Astrocyte (in vitro differentiated cells and primary cell): Measurements from ENCODE around the gene CNTN5. TPM values are rescaled to one million over a fixed set of nuclear protein-coding genes. Genes with fewer than 3 reads are reported as not detected.

Experiments used
- DNase-seq: peaks from one replicate; pipeline ENCODE4 v3.0.0-alpha.2; 2010; ENCODE audit warnings: low read depth
- FAIRE-seq: peaks from 2 replicates; lab custom pipeline; 2011; peaks lifted over from hg19 to GRCh38; lab: Jason Lieb, UNC
- H2AFZ ChIP-seq: 2 replicates; pipeline ENCODE4 v1.6.0; 2012; ENCODE audit warnings: low read depth, low read length, inconsistent platforms
- H3K27ac ChIP-seq: 2 replicates; pipeline ENCODE4 v1.5.1; 2011; ENCODE audit warnings: low read depth, low read length, inconsistent platforms
- H3K27me3 ChIP-seq: 2 replicates; pipeline ENCODE4 v1.6.0; 2011; ENCODE audit warnings: low read length, inconsistent platforms; ENCODE audit not compliant: insufficient read depth
- H3K36me3 ChIP-seq: 2 replicates; pipeline ENCODE4 v1.5.1; 2011; ENCODE audit warnings: low read length, inconsistent platforms; ENCODE audit not compliant: insufficient read depth
- H3K4me1 ChIP-seq: 2 replicates; pipeline ENCODE4 v1.5.1; 2011; ENCODE audit warnings: low read length, inconsistent platforms; ENCODE audit not compliant: insufficient read depth
- H3K4me2 ChIP-seq: 2 replicates; pipeline ENCODE4 v1.6.0; 2012; ENCODE audit warnings: low read length, inconsistent platforms
- H3K4me3 ChIP-seq: 2 replicates; pipeline ENCODE4 v1.5.1; 2011; ENCODE audit warnings: low read depth, mild to moderate bottlenecking, low read length, inconsistent platforms; ENCODE audit not compliant: insufficient read depth
- H3K79me2 ChIP-seq: 2 replicates; pipeline ENCODE4 v1.6.0; 2012; ENCODE audit warnings: mild to moderate bottlenecking, low read length, inconsistent platforms; ENCODE audit not compliant: insufficient read depth
- H3K9ac ChIP-seq: 2 replicates; pipeline ENCODE4 v1.6.0; 2012; ENCODE audit warnings: mild to moderate bottlenecking, low read length, inconsistent platforms
- H3K9me3 ChIP-seq: 2 replicates; pipeline ENCODE4 v1.5.1; 2012; ENCODE audit warnings: low read depth, mild to moderate bottlenecking, low read length, inconsistent platforms; ENCODE audit not compliant: insufficient read depth
- H4K20me1 ChIP-seq: 2 replicates; pipeline ENCODE4 v1.6.0; 2012; ENCODE audit warnings: low read length, inconsistent platforms; ENCODE audit not compliant: insufficient read depth
- H3K27ac Mint-ChIP-seq: one replicate; pipeline ENCODE4 v1.8.0; 2021; ENCODE audit warnings: mild to moderate bottlenecking, mixed read lengths; ENCODE audit not compliant: unreplicated experiment
- H3K27me3 Mint-ChIP-seq: one replicate; pipeline ENCODE4 v1.8.0; 2021; ENCODE audit warnings: low read depth, mixed read lengths; ENCODE audit not compliant: unreplicated experiment
- H3K36me3 Mint-ChIP-seq: one replicate; pipeline ENCODE4 v1.8.0; 2021; ENCODE audit warnings: low read depth, mixed read lengths; ENCODE audit not compliant: unreplicated experiment
- H3K4me1 Mint-ChIP-seq: one replicate; pipeline ENCODE4 v1.8.0; 2021; ENCODE audit warnings: low read depth, mixed read lengths; ENCODE audit not compliant: unreplicated experiment
- H3K4me3 Mint-ChIP-seq: one replicate; pipeline ENCODE4 v1.8.0; 2021; ENCODE audit warnings: mild to moderate bottlenecking, moderate library complexity, mixed read lengths; ENCODE audit not compliant: unreplicated experiment
- H3K9me3 Mint-ChIP-seq: one replicate; pipeline ENCODE4 v1.8.0; 2021; ENCODE audit warnings: mild to moderate bottlenecking, mixed read lengths; ENCODE audit not compliant: unreplicated experiment
- CTCF ChIP-seq: IDR thresholded peaks from 2 replicates; pipeline ENCODE4 v1.5.1; 2011; ENCODE audit warnings: low read depth, mild to moderate bottlenecking, inconsistent platforms, low read length, moderate library complexity; ENCODE audit not compliant: insufficient read depth
- EZH2 ChIP-seq: IDR thresholded peaks from 2 replicates; pipeline ENCODE4 v1.6.1; 2012; ENCODE audit warnings: mild to moderate bottlenecking, low read length, inconsistent platforms; ENCODE audit not compliant: insufficient read depth
- total RNA-seq: library from RNA; stranded (reverse); gene quantifications from 2 replicates; pipeline ENCODE4 v1.2.1, GENCODE V29; 2021

Gene CNTN5
- total RNA-seq, 1 donor from 2014 or later, result 1.1 TPM

GRCh38 chr11:100011697-100012096 lies 990.9 kb downstream of the CNTN5 start:
- H3K4me1 Mint-ChIP-seq, result no peaks in the 10 kb centered on the region
- no peaks in the 10 kb centered on the region for H3K9me3 ChIP-seq
- H3K9ac ChIP-seq, result no peak overlapping the region
- DNase-seq (no peak), FAIRE-seq (no peak)
- H3K27ac ChIP-seq, result no peak overlapping the region
- no peaks in the 10 kb centered on the region for H3K36me3 ChIP-seq
- no peaks in the 10 kb centered on the region for H4K20me1 ChIP-seq
- H3K4me1 ChIP-seq, result no peaks in the 10 kb centered on the region
- no peak overlapping the region for H3K27ac Mint-ChIP-seq
- TF ChIP-seq EZH2 (no peak), CTCF (no peak)
- no peak overlapping the region for H3K4me3 ChIP-seq
- H3K27me3 Mint-ChIP-seq, result no peaks in the 10 kb centered on the region
- H3K79me2 ChIP-seq, result no peaks in the 10 kb centered on the region
- H3K36me3 Mint-ChIP-seq, result no peaks in the 10 kb centered on the region
- no peak overlapping the region for H2AFZ ChIP-seq
- H3K9me3 Mint-ChIP-seq, result peaks cover 2% of the 10 kb centered on the region
- H3K4me3 Mint-ChIP-seq, result no peak overlapping the region
- H3K4me2 ChIP-seq, result no peak overlapping the region
- H3K27me3 ChIP-seq, result no peaks in the 10 kb centered on the region

- FAIRE-seq, result no peak
- TF ChIP-seq EZH2 (no peak), CTCF (no peak)
- H3K27me3 Mint-ChIP-seq, result no peaks in the 10 kb centered on the region
Measured at GRCh38 chr11:100013011-100013410, 992.3 kb downstream of the CNTN5 start.

GRCh38 chr11:100031973-100032372 lies 1011.2 kb downstream of the CNTN5 start:
- TF ChIP-seq CTCF, result no peak
- TF ChIP-seq EZH2, result no peak
- Histone ChIP-seq H3K36me3 (no peaks in the 10 kb centered on the region), H3K4me2 (no peak overlapping the region), H3K27ac (no peak overlapping the region), H3K4me1 (no peaks in the 10 kb centered on the region), H3K4me3 (no peak overlapping the region), H3K9me3 (no peaks in the 10 kb centered on the region), H3K27me3 (no peaks in the 10 kb centered on the region), H4K20me1 (no peaks in the 10 kb centered on the region), H3K79me2 (no peaks in the 10 kb centered on the region), H3K9ac (no peak overlapping the region), H2AFZ (no peak overlapping the region)
- H3K4me3 Mint-ChIP-seq, result no peak overlapping the region
- FAIRE-seq (no peak), DNase-seq (no peak)
- H3K4me1 Mint-ChIP-seq, result no peaks in the 10 kb centered on the region
- H3K36me3 Mint-ChIP-seq, result no peaks in the 10 kb centered on the region
- no peak overlapping the region for H3K27ac Mint-ChIP-seq
- peaks cover 7% of the 10 kb centered on the region for H3K9me3 Mint-ChIP-seq
- H3K27me3 Mint-ChIP-seq, result no peaks in the 10 kb centered on the region

More at GRCh38 chr11:100013011-100013410, 992.3 kb downstream of the CNTN5 start:
- no peak overlapping the region for H3K27ac ChIP-seq
- H3K9me3 Mint-ChIP-seq, result peaks cover 1% of the 10 kb centered on the region
- no peak overlapping the region for H2AFZ ChIP-seq
- no peaks in the 10 kb centered on the region for H3K4me1 ChIP-seq
- no peaks in the 10 kb centered on the region for H4K20me1 ChIP-seq
- H3K9me3 ChIP-seq, result no peaks in the 10 kb centered on the region
- H3K4me3 Mint-ChIP-seq, result no peak overlapping the region
- H3K4me2 ChIP-seq, result no peak overlapping the region
- H3K27me3 ChIP-seq, result no peaks in the 10 kb centered on the region
- H3K4me1 Mint-ChIP-seq, result no peaks in the 10 kb centered on the region
- DNase-seq, result no peak
- H3K36me3 Mint-ChIP-seq, result no peaks in the 10 kb centered on the region
- no peaks in the 10 kb centered on the region for H3K36me3 ChIP-seq
- H3K27ac Mint-ChIP-seq, result no peak overlapping the region
- H3K79me2 ChIP-seq, result no peaks in the 10 kb centered on the region
- no peak overlapping the region for H3K9ac ChIP-seq
- no peak overlapping the region for H3K4me3 ChIP-seq
